GM18858 (cell line): Measurements from ENCODE around the gene XCR1.

Experiments used
- ATAC-seq: cut with Tn5 transposase; IDR thresholded peaks from one replicate; pipeline ENCODE4 v1.9.1; 2021; ENCODE audit not compliant: unreplicated experiment

The XCR1 gene

GRCh38 chr3:45984331-45985312 lies 42.7 kb downstream of the XCR1 start:
- ATAC-seq: no peak

DNA sequence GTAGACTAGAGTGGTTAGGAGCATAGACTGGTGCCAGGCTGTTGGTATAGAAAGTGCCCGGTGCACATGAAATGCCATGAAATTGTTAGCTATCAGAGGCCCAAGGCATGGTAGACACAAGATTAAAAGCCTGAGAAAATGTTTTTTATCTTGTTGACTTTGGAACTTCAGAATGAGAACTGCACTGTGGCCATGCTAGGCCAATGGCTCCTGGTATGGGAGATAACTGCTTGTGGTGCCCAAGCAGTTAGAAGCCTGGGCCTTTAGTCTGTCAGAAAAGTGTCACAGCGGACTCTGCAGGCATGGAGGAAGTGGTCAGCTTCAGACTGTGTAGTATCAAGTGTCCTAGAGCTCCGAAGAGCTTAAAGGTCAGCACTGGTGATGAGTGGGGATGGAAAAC lies 43.5 kb downstream of the XCR1 start:
- no peak for ATAC-seq

GRCh38 chr3:45981346-45982074 lies 45.8 kb downstream of the XCR1 start:
- ATAC-seq: no peak

DNA sequence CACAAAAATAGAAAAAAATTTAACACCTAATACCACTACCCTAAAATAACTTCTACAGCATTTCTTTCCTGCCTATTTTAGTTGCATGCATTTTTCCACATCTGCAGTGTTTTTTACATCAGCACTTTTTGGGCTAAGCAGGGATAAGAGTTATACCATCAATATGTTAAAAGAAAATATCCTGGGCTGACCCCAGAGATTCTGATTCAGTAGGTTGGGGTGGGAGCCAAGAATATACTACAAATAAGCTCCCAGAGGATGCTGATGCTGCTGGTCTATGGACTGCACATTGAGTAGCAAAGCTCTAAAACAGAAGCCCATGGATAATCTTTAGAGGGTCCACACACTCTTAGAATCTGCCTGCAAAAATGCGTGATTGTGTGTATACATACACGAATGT lies 46.5 kb downstream of the XCR1 start:
- no peak for ATAC-seq

GRCh38 chr3:45980229-45980813 lies 47.0 kb downstream of the XCR1 start:
- ATAC-seq: no peak

GRCh38 chr3:45979378-45979777 lies 47.9 kb downstream of the XCR1 start:
- no peak for ATAC-seq

- no peak for ATAC-seq
Observed at GRCh38 chr3:45978006-45978761, 49.1 kb downstream of the XCR1 start.

- ATAC-seq: no peak
Observed at GRCh38 chr3:45976191-45977091, 50.8 kb downstream of the XCR1 start.

GRCh38 chr3:45975686-45976085 lies 51.6 kb downstream of the XCR1 start:
- ATAC-seq: no peak

GRCh38 chr3:45974686-45975085 lies 52.6 kb downstream of the XCR1 start:
- ATAC-seq: no peak

DNA sequence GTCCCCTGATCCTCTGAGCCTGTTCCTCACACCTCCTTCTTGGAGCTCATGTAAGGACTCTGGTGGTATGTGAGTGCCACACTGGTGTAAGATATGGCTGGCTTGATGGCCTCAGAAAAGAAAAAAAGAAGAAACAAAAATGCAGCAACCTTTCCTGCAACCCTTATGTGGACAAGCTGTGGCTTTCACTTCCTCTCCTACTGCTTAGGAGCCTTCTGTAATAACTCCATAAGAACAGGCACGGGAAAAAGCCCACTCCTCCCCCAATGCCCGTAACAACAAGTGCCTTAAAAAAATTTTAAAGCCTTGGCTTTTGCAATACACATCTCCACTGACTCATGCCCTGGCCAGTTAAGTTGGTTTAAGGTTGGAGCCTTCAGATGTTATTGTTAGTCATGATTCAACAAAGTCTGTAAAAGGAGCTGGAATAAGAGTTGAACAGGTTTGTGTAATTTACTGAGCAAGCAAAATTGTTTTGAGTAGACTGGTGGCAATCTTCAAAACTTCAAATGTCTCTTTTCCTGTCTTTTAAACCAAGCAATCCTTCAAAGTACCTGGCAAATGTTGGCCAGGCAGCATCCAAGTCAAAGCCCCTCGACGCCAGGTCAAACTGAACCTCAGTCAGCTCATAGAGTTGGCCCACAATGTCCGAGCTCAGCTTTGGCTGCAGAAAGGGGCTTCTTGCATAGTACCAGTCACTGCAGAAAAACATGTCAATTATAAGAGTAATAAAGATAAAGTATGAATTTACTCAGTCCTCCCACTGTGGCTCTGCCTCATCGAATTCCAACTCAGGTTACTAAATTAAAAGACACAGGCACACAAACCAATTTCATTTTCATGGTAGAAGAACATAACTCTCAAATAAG lies 54.5 kb downstream of the XCR1 start:
- no peak for ATAC-seq

DNA sequence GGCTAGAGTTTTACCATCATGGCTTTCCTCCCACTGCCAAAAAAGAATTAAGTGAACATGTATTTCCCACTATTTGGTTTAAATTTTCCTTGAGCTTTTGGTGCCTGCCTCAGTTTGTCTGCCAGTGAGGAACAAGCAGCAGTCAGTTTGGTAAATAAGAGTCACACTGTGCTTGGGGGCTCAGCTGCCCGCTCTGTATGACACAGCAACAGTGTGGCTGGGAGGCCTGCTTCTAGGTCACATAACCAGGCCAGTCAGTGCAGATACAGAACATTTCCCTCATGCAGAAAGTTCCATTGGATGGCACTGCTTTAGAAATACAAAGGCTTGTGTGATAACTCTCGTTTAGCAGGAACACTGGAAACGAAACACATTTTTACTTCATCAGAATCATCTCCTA lies 57.3 kb downstream of the XCR1 start:
- no peak for ATAC-seq

DNA sequence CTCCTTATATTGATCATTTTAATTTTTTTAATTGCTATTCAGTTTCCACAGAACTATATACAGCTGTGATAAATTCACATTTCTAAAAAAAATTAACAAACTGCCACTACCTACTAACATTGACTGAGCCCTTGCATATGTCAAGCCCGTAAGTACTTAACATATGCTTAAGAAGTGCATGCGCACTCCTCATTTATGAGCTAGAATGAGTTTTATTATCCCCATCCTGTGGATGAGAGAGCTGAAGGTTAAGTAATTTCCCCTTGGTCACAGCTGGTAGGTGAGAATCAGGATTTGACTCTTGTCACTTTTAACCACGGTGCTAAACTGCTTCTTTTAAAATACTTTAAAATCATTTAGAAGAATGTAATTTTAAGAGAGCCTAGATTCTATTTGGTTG lies 58.2 kb downstream of the XCR1 start:
- ATAC-seq: no peak

- no peak for ATAC-seq
Observed at GRCh38 chr3:45968706-45969105, 58.6 kb downstream of the XCR1 start.

GRCh38 chr3:45968149-45968548 lies 59.1 kb downstream of the XCR1 start:
- no peak for ATAC-seq

- no peak for ATAC-seq
Observed at GRCh38 chr3:45967724-45968123, 59.6 kb downstream of the XCR1 start.
